Natural killer cell (primary cell): ENCODE results near the gene ARHGAP24. TPM values are rescaled to one million over a fixed set of nuclear protein-coding genes. Genes with fewer than 3 reads are reported as not detected.

ENCODE experiments used
- ATAC-seq, 3 donors: fragments of 150-1000 bp in 2 of 3; fragments of 200-7000 bp in 1 of 3; cut with Tn5 transposase; 1 replicate in 1 of 3; 2 replicates in 2 of 3; pipeline ENCODE4 v1.10.0; 2021; ENCODE audit warnings: mild to moderate bottlenecking in 2 of 3, moderate library complexity in 2 of 3
- DNase-seq, 2 donors: peaks; one replicate each; pipeline versions ENCODE4 v3.0.0 to v3.0.0-alpha.2; 2013 to 2021; ENCODE audit warnings: mixed read lengths in 1 of 2
- H3K27ac ChIP-seq: one replicate; pipeline ENCODE4 v1.5.1; 2013; ENCODE audit warnings: mild to moderate bottlenecking, low read length
- H3K27me3 ChIP-seq: one replicate; pipeline ENCODE4 v1.6.1; 2013; ENCODE audit warnings: low read length; ENCODE audit not compliant: control insufficient read depth, insufficient read depth
- H3K36me3 ChIP-seq: one replicate; pipeline ENCODE4 v1.6.1; 2013; ENCODE audit warnings: low read length; ENCODE audit not compliant: control insufficient read depth, insufficient read depth
- H3K4me1 ChIP-seq: one replicate; pipeline ENCODE4 v1.6.1; 2013; ENCODE audit warnings: low read length; ENCODE audit not compliant: control insufficient read depth, insufficient read depth
- H3K4me3 ChIP-seq: one replicate; pipeline ENCODE4 v1.5.1; 2013; ENCODE audit warnings: low read length
- H3K9me3 ChIP-seq: one replicate; pipeline ENCODE4 v1.6.1; 2013; ENCODE audit warnings: low read length; ENCODE audit not compliant: control insufficient read depth, insufficient read depth
- H3K27ac Mint-ChIP-seq, 2 donors: one replicate each; pipeline ENCODE4 v1.8.0; 2022; ENCODE audit warnings: mild to moderate bottlenecking in 2 of 2, mixed read lengths in 2 of 2, moderate library complexity in 1 of 2
- H3K27me3 Mint-ChIP-seq, 2 donors: one replicate each; pipeline ENCODE4 v1.8.0; 2022; ENCODE audit warnings: low read depth in 2 of 2, mixed read lengths in 2 of 2
- H3K36me3 Mint-ChIP-seq: one replicate; pipeline ENCODE4 v1.8.0; 2022; ENCODE audit warnings: mixed read lengths
- H3K4me1 Mint-ChIP-seq, 2 donors: one replicate each; pipeline ENCODE4 v1.8.0; 2022; ENCODE audit warnings: mixed read lengths in 2 of 2
- H3K4me3 Mint-ChIP-seq: one replicate; pipeline ENCODE4 v1.8.0; 2022; ENCODE audit warnings: mild to moderate bottlenecking, moderate library complexity, mixed read lengths
- H3K9me3 Mint-ChIP-seq, 2 donors: one replicate each; pipeline ENCODE4 v1.8.0; 2022; ENCODE audit warnings: mixed read lengths in 2 of 2
- WGBS: methylation state at CpG from one replicate; pipeline ENCODE4 v1.1.7; 2013; ENCODE audit warnings: missing lambda C conversion rate; ENCODE audit not compliant: insufficient coverage; 5-methylcytosine and 5-hydroxymethylcytosine counted together
- intact Hi-C: fragments of 100-400 bp; cut with micrococcal nuclease; formaldehyde crosslinking; loops from one replicate; pipeline ENCODE4 v1.14.2; 2022
- total RNA-seq, 4 donors: library from RNA; stranded (reverse); fragments of 120-200 nt in 1 of 4; gene quantifications; one replicate each; pipeline versions ENCODE4 v1.2.3 to v1.2.4, GENCODE V29; 2013 to 2022
- TF ChIP-seq, protein P1 (sequence below): fragments of 200-600 bp; IDR thresholded peaks from one replicate; pipeline ENCODE4 v1.8.0; 2022; ENCODE audit warnings: antibody characterized with exemption

The ARHGAP24 gene
- total RNA-seq, 3 donors from 2014 or later (not counting 1 experiment from before 2014, with no cell fraction given) = 1.7 to 3.6 (median 1.7) TPM

DNA sequence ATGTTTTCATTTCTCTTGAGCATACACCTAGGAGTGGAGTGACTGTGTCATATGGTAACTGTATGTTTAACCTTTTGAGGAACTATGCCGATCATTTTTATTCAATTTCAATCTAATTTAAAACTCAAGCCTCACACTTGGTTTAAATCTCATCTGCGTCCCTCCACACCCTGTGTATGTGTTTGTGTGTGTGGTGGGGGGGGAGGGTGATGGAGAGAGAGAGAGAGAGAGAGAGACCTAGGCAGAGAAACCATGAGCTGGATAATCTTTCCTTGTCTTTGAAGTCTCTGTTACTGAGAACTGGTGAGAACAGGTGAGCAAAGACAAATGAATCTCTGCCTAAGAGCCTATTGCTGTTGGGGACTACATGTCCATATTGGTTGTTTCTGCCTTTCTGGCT lies 105.0 kb downstream of the ARHGAP24 start:
- Mint-ChIP-seq H3K27ac (no peak overlapping the region), H3K4me1 (no peaks in the 10 kb centered on the region), H3K27me3 (no peaks in the 10 kb centered on the region), H3K9me3 (no peaks in the 10 kb centered on the region), H3K4me3 (no peak overlapping the region), H3K36me3 (no peaks in the 10 kb centered on the region)
- Histone ChIP-seq H3K27ac (no peak overlapping the region), H3K4me1 (no peaks in the 10 kb centered on the region), H3K36me3 (no peaks in the 10 kb centered on the region), H3K27me3 (no peaks in the 10 kb centered on the region), H3K9me3 (peaks cover 6% of the 10 kb centered on the region), H3K4me3 (no peak overlapping the region)
- intact Hi-C loops = no loop called here
- ATAC-seq (no peak), DNase-seq (no peak)
- TF ChIP-seq, protein P1, sequence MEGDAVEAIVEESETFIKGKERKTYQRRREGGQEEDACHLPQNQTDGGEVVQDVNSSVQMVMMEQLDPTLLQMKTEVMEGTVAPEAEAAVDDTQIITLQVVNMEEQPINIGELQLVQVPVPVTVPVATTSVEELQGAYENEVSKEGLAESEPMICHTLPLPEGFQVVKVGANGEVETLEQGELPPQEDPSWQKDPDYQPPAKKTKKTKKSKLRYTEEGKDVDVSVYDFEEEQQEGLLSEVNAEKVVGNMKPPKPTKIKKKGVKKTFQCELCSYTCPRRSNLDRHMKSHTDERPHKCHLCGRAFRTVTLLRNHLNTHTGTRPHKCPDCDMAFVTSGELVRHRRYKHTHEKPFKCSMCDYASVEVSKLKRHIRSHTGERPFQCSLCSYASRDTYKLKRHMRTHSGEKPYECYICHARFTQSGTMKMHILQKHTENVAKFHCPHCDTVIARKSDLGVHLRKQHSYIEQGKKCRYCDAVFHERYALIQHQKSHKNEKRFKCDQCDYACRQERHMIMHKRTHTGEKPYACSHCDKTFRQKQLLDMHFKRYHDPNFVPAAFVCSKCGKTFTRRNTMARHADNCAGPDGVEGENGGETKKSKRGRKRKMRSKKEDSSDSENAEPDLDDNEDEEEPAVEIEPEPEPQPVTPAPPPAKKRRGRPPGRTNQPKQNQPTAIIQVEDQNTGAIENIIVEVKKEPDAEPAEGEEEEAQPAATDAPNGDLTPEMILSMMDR = no peak
- WGBS = no CpG with 5 or more reads among the region's 2 CpGs

DNA sequence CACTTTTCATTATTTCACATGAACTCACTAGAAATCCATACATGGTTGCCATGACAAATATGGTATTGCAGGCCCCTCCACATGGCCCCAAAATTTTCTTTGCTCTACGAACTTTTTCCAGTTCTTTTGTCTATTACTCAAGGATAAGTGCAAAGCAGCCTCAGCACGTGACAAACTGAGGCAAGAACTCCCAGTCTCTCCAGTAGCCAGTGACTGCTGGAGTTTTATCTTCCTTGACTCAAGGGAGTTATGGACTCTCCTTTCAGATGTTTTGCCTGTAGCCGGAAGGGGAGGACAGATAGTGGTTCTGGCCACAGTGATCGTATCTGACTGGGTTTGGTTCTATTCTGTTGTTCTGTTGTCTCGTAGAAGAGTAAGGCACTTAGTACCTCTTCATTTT lies 105.5 kb downstream of the ARHGAP24 start:
- H3K9me3 Mint-ChIP-seq = no peaks in the 10 kb centered on the region
- Histone ChIP-seq H3K36me3 (no peaks in the 10 kb centered on the region), H3K27me3 (no peaks in the 10 kb centered on the region), H3K4me3 (no peak overlapping the region), H3K9me3 (peaks cover 6% of the 10 kb centered on the region), H3K27ac (no peak overlapping the region), H3K4me1 (no peaks in the 10 kb centered on the region)
- TF ChIP-seq, protein P1 = no peak
- no peak overlapping the region for H3K27ac Mint-ChIP-seq
- ATAC-seq (no peak), DNase-seq (no peak)
- H3K36me3 Mint-ChIP-seq = no peaks in the 10 kb centered on the region
- no peaks in the 10 kb centered on the region for H3K4me1 Mint-ChIP-seq
- no peak overlapping the region for H3K4me3 Mint-ChIP-seq
- intact Hi-C loops = no loop called here
- no peaks in the 10 kb centered on the region for H3K27me3 Mint-ChIP-seq
- WGBS = 91% methylated on average over 4 of the region's 5 CpGs

DNA sequence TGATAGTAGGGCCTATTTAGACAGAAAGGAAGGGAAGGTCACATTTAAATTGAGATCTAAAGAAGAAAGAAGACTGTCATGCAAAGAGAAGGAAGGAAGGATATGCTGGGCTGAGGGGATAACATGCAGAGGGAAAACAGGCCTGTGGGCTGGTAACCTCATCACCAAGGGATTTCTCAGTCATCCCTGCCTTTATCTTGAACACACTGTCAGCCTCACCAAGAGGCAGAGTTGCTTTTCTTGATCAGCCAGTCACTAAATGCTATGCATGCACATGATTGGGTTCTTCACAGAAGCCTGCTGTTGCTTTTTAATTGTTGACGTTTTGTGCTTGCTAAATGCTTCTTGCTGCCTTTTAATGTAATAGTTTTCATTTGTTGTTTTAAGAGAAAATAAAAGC lies 113.0 kb downstream of the ARHGAP24 start:
- intact Hi-C loops = no loop called here
- Mint-ChIP-seq H3K9me3 (peaks cover 7 to 13% of the 10 kb centered on the region in 2 donors), H3K4me3 (no peak overlapping the region), H3K27ac (no peak overlapping the region), H3K4me1 (no peaks in the 10 kb centered on the region), H3K27me3 (no peaks in the 10 kb centered on the region), H3K36me3 (no peaks in the 10 kb centered on the region)
- TF ChIP-seq, protein P1 = no peak
- no peak for ATAC-seq
- no peak overlapping the region for H3K27ac ChIP-seq
- H3K9me3 ChIP-seq = no peaks in the 10 kb centered on the region
- no peaks in the 10 kb centered on the region for H3K4me1 ChIP-seq
- 85% methylated on average over 1 of the region's 1 CpG for WGBS
- no peaks in the 10 kb centered on the region for H3K36me3 ChIP-seq
- no peak overlapping the region for H3K4me3 ChIP-seq
- no peak for DNase-seq
- no peaks in the 10 kb centered on the region for H3K27me3 ChIP-seq

DNA sequence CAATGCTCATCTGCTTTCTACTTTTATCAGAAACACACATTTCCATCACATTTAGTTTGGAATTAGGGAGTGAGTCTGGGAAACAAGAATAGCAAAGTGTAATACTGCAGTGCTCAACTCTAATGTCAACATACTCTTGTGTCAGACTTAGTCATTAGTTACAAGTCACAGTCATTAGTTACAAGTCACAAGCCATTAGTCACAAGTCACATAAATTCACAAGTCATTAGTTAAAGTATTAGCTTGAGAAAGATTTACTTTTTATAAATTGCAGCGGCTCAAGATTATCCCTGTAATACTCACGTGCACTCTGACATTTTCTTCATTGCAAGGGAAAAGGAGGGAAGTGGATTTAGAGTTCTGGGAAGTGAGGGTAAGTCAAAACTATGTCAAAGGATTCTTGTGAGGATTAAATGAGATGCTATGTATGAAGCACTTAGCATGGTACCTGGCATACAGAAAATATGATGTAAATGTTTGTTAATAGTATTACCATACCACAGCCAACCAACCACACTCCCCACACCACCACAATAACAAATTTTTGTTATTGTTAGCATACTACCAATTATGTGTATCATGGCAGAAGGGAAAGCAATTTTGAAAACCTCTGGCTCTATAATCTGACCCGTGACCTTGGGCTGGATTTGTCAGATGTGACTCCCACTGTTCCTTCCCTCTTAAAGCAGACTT lies 116.6 kb downstream of the ARHGAP24 start:
- TF ChIP-seq, protein P1 = no peak
- Histone ChIP-seq H3K27ac (no peak overlapping the region), H3K4me1 (no peaks in the 10 kb centered on the region), H3K36me3 (no peaks in the 10 kb centered on the region), H3K4me3 (no peak overlapping the region), H3K27me3 (no peaks in the 10 kb centered on the region), H3K9me3 (no peaks in the 10 kb centered on the region)
- Mint-ChIP-seq H3K27ac (no peak overlapping the region), H3K4me3 (no peak overlapping the region), H3K36me3 (no peaks in the 10 kb centered on the region), H3K4me1 (no peaks in the 10 kb centered on the region), H3K27me3 (no peaks in the 10 kb centered on the region), H3K9me3 (peaks cover 9 to 17% of the 10 kb centered on the region in 2 donors)
- no peak for ATAC-seq
- intact Hi-C loops = no loop called here
- WGBS = 97% methylated on average over 3 of the region's 3 CpGs
- no peak for DNase-seq
